Rectal smooth muscle tissue (tissue), 1 donor: ENCODE results near the gene OR5B17.

Experiments
- H3K27ac ChIP-seq: one replicate; pipeline ENCODE4 v1.7.0; 2013; ENCODE audit warnings: low read depth, low read length, inconsistent platforms
- H3K27me3 ChIP-seq: one replicate; pipeline ENCODE4 v1.7.0; 2013; ENCODE audit warnings: low read length; ENCODE audit not compliant: control insufficient read depth, insufficient read depth
- H3K36me3 ChIP-seq: one replicate; pipeline ENCODE4 v1.7.0; 2013; ENCODE audit warnings: low read length; ENCODE audit not compliant: control insufficient read depth, insufficient read depth
- H3K4me1 ChIP-seq: one replicate; pipeline ENCODE4 v1.7.0; 2013; ENCODE audit warnings: low read length; ENCODE audit not compliant: control insufficient read depth, insufficient read depth
- H3K4me3 ChIP-seq: one replicate; pipeline ENCODE4 v1.7.0; 2013; ENCODE audit warnings: low read length
- H3K9ac ChIP-seq: one replicate; pipeline ENCODE4 v1.7.0; 2013; ENCODE audit warnings: low read length

Gene OR5B17

DNA sequence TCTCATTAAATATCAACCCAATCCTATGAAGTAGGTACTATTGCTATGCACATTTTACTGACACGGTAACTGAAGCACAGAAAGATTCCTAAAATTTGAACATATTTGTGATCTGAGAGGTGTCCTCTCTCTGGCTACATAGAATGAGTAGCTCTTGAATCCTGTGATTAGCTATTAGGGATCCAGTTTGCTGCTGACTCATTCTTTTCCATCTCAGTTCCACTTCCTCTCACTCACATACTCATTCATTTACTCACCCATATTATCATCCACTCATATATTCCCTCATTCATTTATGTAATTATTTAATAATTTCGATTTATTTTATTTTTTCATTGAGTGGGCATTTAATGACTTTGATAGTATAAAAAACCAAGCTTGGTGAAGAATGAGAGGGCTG is 42.7 kb downstream of the OR5B17 start:
- no peak overlapping the region for H3K27ac ChIP-seq
- H3K4me3 ChIP-seq, result no peak overlapping the region
- H3K4me1 ChIP-seq, result no peaks in the 10 kb centered on the region
- H3K27me3 ChIP-seq, result no peaks in the 10 kb centered on the region
- no peaks in the 10 kb centered on the region for H3K36me3 ChIP-seq
- H3K9ac ChIP-seq, result no peak overlapping the region
